ENCODE data around the gene PIN1. TPM values are rescaled to one million over a fixed set of nuclear protein-coding genes. Genes with fewer than 3 reads are reported as not detected.

The PIN1 gene
- total and polyA plus RNA-seq, 10 of the 15 experiments (the other 5 are each of a cell fraction or from before 2014, with no cell fraction given), result 2.4 to 209 (median 71.5) TPM

DNA sequence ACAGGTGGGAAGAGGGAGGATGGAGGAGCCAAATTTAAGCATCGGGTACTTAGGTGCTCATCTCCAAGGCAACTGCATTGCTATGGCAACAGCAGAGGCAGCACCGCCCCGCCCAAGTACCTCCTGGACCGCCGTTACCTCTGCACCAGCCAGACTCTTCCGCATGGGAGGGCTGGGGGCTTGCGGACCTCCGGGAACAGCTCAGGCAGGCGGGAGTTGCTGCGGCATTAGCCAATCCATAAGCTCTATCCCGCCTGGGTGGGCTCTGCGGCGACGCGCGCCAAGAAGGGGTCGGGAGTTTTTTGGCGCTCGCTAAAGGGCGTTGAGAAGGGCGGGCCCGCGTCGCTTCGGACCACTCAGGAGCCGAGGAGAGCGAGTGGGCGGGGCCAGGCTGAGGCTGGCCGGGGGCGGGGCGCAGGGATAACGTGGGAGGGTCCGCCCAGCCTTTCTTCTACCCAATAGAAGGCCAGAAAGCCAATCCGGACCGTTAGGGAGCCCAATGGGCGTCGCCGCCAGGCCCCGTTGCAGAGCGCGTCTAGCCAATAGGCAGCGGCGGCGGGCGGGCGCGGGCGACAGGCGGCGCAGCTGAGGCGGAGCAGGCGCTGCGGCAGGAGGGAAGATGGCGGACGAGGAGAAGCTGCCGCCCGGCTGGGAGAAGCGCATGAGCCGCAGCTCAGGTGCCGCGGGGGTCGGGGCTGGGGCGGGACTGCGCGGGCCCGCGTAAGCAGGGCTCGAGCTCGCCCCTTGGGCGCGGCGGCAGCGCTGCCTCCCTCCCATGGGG, at the start of gene PIN1 (continued):
- TF ChIP-seq TAF1 (IDR thresholded peaks at IDR 0.05; ENCODE audit: borderline replicate concordance, low read depth, low read length) (peak; percentile 56; the same call in 1 of the 2 replicates), SUZ12 (IDR thresholded peaks at IDR 0.05; ENCODE audit: unreplicated experiment) (no peak), POLR2AphosphoS5 (IDR thresholded peaks at IDR 0.05; ENCODE audit: low read length) (0 out of 2 replicates have a peak, but pooled peaks have one; percentile 55), ZBTB11 (CRISPR knock-in tag; IDR thresholded peaks at IDR 0.05) (no peak), ZSCAN29 (IDR thresholded peaks at IDR 0.05) (no peak), SMARCA5 (IDR thresholded peaks at IDR 0.05) (no peak), ETV6 (conservative IDR thresholded peaks at IDR 0.05 in 1 of 2, IDR thresholded peaks at IDR 0.05 in 1 of 2; ENCODE audit: borderline replicate concordance in 1 of 2, low read depth in 1 of 2) (no peak), USF2 (IDR thresholded peaks at IDR 0.05; ENCODE audit: borderline replicate concordance, low read depth, low read length) (no peak), RFX5 (IDR thresholded peaks at IDR 0.05; ENCODE audit: low read depth, low read length) (peak; percentile 89), SIX5 (IDR thresholded peaks at IDR 0.05; ENCODE audit: low read depth, low read length, severe bottlenecking) (peak; percentile 6), SRF (IDR thresholded peaks at IDR 0.05; ENCODE audit: low read depth in 2 of 2, low read length in 2 of 2) (no peak), CREB1 (IDR thresholded peaks at IDR 0.05; ENCODE audit: low read depth) (peak; percentile 86), BCL11A (IDR thresholded peaks at IDR 0.05; ENCODE audit: low read depth, low read length) (no peak), ZNF384 (IDR thresholded peaks at IDR 0.05; ENCODE audit: borderline replicate concordance, low read depth, low read length) (no peak), NFIC (IDR thresholded peaks at IDR 0.05; ENCODE audit: low read depth, low read length) (no peak)
- TF ChIP-seq, protein P1, sequence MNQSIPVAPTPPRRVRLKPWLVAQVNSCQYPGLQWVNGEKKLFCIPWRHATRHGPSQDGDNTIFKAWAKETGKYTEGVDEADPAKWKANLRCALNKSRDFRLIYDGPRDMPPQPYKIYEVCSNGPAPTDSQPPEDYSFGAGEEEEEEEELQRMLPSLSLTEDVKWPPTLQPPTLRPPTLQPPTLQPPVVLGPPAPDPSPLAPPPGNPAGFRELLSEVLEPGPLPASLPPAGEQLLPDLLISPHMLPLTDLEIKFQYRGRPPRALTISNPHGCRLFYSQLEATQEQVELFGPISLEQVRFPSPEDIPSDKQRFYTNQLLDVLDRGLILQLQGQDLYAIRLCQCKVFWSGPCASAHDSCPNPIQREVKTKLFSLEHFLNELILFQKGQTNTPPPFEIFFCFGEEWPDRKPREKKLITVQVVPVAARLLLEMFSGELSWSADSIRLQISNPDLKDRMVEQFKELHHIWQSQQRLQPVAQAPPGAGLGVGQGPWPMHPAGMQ (IDR thresholded peaks at IDR 0.05; ENCODE audit: borderline replicate concordance), result no peak
- TF ChIP-seq, protein P2, sequence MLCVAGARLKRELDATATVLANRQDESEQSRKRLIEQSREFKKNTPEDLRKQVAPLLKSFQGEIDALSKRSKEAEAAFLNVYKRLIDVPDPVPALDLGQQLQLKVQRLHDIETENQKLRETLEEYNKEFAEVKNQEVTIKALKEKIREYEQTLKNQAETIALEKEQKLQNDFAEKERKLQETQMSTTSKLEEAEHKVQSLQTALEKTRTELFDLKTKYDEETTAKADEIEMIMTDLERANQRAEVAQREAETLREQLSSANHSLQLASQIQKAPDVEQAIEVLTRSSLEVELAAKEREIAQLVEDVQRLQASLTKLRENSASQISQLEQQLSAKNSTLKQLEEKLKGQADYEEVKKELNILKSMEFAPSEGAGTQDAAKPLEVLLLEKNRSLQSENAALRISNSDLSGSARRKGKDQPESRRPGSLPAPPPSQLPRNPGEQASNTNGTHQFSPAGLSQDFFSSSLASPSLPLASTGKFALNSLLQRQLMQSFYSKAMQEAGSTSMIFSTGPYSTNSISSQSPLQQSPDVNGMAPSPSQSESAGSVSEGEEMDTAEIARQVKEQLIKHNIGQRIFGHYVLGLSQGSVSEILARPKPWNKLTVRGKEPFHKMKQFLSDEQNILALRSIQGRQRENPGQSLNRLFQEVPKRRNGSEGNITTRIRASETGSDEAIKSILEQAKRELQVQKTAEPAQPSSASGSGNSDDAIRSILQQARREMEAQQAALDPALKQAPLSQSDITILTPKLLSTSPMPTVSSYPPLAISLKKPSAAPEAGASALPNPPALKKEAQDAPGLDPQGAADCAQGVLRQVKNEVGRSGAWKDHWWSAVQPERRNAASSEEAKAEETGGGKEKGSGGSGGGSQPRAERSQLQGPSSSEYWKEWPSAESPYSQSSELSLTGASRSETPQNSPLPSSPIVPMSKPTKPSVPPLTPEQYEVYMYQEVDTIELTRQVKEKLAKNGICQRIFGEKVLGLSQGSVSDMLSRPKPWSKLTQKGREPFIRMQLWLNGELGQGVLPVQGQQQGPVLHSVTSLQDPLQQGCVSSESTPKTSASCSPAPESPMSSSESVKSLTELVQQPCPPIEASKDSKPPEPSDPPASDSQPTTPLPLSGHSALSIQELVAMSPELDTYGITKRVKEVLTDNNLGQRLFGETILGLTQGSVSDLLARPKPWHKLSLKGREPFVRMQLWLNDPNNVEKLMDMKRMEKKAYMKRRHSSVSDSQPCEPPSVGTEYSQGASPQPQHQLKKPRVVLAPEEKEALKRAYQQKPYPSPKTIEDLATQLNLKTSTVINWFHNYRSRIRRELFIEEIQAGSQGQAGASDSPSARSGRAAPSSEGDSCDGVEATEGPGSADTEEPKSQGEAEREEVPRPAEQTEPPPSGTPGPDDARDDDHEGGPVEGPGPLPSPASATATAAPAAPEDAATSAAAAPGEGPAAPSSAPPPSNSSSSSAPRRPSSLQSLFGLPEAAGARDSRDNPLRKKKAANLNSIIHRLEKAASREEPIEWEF (IDR thresholded peaks at IDR 0.05; ENCODE audit: insufficient replicate concordance, low read depth, low read length), result no peak
